Omental fat pad (tissue), 4 donors: Measurements from ENCODE around the gene INPP5D. TPM values are rescaled to one million over a fixed set of nuclear protein-coding genes. Genes with fewer than 3 reads are reported as not detected.
"Not testable (repeated sequence)": the region's sequence is repeated elsewhere in the genome, so short reads cannot be mapped to it uniquely, and the experiment has no call there.

ENCODE experiments used
- ATAC-seq: fragments of 150-250 bp; one replicate; pipeline ENCODE4 v1.9.1; 2016; ENCODE audit warnings: mild to moderate bottlenecking, moderate library complexity; ENCODE audit not compliant: low FRiP score
- DNase-seq: peaks from one replicate; pipeline ENCODE4 v3.0.0-alpha.2; 2019; ENCODE audit warnings: low spot score
- total RNA-seq, 4 donors: library from RNA; depleted of rRNA; stranded (reverse); fragments of >200 nt; gene quantifications; one replicate each; pipeline ENCODE4 v1.1.0, GENCODE V29; 2016
- TF ChIP-seq, protein P1 (sequence below), 3 donors: fragments of 450-650 bp; IDR thresholded peaks; one replicate each; pipeline ENCODE4 v1.5.1; 2016 to 2017; ENCODE audit warnings: antibody characterized with exemption in 3 of 3, mild to moderate bottlenecking in 3 of 3, moderate library complexity in 2 of 3

The INPP5D gene
- total RNA-seq, 4 donors from 2014 or later, result 17.9 to 55.8 (median 27.6) TPM

GRCh38 chr2:233152541-233152940 lies 92.4 kb downstream of the INPP5D start:
- ATAC-seq, result no peak
- no peak for DNase-seq
- TF ChIP-seq, protein P1, sequence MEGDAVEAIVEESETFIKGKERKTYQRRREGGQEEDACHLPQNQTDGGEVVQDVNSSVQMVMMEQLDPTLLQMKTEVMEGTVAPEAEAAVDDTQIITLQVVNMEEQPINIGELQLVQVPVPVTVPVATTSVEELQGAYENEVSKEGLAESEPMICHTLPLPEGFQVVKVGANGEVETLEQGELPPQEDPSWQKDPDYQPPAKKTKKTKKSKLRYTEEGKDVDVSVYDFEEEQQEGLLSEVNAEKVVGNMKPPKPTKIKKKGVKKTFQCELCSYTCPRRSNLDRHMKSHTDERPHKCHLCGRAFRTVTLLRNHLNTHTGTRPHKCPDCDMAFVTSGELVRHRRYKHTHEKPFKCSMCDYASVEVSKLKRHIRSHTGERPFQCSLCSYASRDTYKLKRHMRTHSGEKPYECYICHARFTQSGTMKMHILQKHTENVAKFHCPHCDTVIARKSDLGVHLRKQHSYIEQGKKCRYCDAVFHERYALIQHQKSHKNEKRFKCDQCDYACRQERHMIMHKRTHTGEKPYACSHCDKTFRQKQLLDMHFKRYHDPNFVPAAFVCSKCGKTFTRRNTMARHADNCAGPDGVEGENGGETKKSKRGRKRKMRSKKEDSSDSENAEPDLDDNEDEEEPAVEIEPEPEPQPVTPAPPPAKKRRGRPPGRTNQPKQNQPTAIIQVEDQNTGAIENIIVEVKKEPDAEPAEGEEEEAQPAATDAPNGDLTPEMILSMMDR (IDR thresholded peaks at IDR 0.05), result no peak

GRCh38 chr2:233153146-233153798 lies 93.1 kb downstream of the INPP5D start:
- TF ChIP-seq, protein P1 (IDR thresholded peaks at IDR 0.05), result no peak
- ATAC-seq (no peak), DNase-seq (no peak)

DNA sequence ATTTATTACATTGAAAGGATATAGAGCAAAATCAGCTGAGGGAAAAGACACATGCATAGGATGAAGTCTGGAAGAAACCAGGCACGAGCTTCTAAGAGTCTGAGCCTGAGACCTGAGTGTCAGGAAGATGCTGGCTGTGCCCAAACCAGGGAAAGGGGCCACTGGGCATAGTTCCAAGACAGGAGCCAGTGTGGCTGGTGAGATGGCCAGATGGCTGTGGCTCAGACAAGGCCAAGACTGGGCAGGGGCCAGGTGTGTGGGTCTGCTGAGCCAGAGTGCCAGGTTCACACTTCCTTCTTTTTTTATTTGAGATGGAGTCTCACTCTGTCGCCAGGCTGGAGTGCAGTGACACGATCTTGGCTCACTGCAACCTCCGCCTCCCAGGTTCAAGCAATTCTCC lies 95.9 kb downstream of the INPP5D start:
- TF ChIP-seq, protein P1 (IDR thresholded peaks at IDR 0.05), result no peak
- no peak for ATAC-seq
- DNase-seq, result no peak

GRCh38 chr2:233156461-233156860 lies 96.3 kb downstream of the INPP5D start:
- not testable (repeated sequence) for ATAC-seq, DNase-seq

- TF ChIP-seq, protein P1 (IDR thresholded peaks at IDR 0.05), result no peak
- ATAC-seq (no peak), DNase-seq (no peak)
These were observed 101.6 kb downstream of the INPP5D start for GRCh38 chr2:233161730-233162129.

- DNase-seq (no peak), ATAC-seq (no peak)
- TF ChIP-seq, protein P1 (IDR thresholded peaks at IDR 0.05), result no peak
These were observed 102.6 kb downstream of the INPP5D start for GRCh38 chr2:233162770-233163169.

DNA sequence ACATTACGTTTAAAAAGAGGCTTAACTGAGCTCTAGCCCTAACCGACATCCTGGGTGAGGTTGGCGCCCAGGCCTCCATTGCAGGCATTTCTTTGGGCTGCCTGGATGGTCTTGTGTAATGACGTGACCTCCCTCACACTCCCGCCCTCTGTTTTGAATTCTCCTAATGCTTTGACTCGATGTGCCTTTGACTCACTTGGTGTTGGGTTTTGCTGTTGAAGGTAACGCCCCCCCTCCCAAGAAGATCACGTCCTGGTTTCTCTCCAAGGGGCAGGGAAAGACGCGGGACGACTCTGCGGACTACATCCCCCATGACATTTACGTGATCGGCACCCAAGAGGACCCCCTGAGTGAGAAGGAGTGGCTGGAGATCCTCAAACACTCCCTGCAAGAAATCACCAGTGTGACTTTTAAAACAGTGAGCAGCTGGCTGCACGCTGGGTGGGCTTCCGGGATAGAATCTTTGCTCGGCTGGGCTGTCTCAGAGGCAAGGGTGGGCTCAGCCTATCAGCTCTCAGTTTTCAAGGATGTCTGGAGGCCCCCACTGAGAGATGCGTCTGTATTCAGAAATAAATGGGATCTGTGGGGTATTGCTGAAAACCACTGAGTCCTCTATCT lies 103.5 kb downstream of the INPP5D start:
- TF ChIP-seq, protein P1 (IDR thresholded peaks at IDR 0.05), result no peak
- ATAC-seq (no peak), DNase-seq (no peak)
